Measurements from ENCODE around the gene SINHCAF.
"Not testable (repeated sequence)": the region's sequence is repeated elsewhere in the genome, so short reads cannot be mapped to it uniquely, and the experiment has no call there.

Gene SINHCAF

DNA sequence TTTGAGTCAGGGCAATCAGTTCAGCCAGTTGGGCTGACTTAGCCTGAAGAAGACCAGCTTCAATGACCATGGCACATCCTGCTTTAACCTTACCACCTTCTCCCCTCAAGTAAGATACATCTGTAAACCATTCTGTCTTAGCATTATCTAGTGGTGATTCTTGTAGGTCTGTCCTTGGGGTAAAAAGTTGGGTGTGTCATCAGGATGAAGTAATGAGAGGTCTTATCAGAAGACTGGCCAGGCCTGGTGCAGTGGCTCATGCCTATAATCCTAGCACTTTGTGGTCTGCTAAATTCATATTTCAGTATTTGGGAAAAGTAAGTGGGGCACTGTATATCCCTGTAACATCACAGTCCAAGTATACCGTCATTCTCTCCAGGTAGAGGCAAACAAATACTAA is 19.1 kb downstream of the SINHCAF start:
- DNase-seq: no peak

GRCh38 chr12:31303466-31303865 is 22.5 kb downstream of the SINHCAF start:
- no peak for DNase-seq

DNA sequence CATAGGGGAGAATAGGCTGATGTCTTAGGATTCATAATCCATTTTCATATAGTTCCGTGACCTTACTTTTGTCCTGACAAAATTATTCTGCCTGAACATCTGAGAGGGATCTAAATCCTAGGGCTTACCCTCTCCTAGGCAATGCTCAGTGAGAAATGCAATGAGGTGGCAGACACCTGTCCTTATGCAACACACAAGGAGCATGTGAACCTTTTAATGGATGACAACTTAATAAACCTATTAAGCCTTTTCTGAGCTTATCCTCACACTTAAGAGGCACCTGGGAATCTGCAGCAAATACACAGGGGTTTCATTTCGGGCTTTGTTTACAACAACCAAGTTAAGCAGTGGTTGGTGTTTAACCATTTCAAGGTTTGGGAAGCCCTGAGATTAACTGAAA is 24.6 kb downstream of the SINHCAF start:
- no peak for DNase-seq

- DNase-seq: no peak
These were observed 25.2 kb downstream of the SINHCAF start for GRCh38 chr12:31300783-31301182.

DNA sequence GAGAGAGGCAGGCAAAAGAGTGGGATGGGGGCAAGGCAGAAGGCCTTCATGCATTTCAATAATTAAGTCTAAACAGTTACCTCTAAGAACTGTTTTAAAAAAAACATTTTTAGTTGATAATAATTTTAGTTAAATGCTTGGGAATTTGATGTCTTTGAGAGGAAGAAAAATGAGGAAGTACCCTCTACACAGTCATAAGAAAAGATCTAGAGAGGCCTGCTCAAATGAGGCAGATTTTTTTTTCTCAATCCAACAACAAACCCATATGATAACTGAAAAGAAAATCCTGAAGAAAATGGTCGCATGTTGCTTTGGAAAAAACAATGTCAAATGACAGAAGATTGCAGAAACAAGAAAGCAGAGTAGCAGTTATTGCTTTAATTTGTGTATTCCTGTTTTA is 25.6 kb downstream of the SINHCAF start:
- DNase-seq: no peak

DNA sequence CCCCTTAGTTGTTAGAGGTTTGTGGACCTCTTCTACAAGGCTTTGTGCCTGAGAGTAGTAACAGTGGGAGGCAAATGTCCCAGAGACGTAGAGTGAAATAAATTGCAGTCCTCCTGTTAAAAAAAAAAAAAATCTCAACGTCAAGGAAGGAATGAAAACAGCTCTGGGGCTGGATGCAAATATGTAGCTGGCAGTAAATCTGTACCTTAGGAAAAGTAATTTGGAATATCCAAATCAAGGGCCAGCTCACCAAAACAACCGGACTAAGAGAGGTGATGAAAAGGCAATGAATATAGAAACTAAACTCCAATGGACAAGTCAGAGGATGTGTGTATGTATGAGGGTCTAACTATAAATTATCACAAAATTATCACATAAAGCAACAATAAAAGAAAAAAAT is 27.0 kb downstream of the SINHCAF start:
- DNase-seq: peak; percentile 51

DNA sequence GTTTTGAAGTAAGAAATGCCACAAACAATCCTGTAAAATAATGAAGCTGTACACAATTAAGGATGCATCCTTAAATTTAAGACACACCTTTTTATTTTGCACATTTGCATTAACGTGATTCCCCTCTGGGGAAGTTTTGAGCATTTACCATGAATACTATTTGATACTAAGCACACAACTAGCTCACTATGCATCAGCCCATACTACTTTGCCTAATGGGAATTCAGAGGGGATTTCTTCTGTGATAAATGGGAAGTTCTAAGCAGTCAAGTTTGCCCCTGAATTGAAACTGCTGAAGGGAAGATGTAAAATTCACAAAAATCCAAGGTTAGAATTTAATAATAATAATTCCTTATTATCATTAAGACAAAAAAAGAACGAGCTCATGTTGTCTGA is 27.4 kb downstream of the SINHCAF start:
- peak; percentile 31 for DNase-seq

- no peak for DNase-seq
These were observed 28.1 kb downstream of the SINHCAF start for GRCh38 chr12:31297572-31298514.

DNA sequence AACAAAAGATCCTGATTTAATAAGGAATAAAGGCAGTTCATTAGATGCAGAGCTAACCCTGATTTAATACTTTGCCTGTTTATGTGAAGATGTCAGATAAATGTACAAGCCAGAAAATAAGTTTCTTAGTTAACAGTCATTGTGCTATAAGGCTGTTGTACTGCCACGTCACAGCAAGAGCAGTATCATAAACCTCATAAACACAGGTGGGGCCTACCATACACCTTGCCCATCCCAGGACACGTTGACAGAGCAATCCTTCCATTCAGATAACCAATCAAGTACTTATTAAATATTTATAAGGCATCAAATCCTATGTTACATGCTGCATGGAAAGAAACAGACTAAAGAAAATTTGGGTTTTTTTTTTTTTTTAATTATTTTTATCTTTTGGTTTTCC is 36.5 kb downstream of the SINHCAF start:
- no peak for DNase-seq

DNA sequence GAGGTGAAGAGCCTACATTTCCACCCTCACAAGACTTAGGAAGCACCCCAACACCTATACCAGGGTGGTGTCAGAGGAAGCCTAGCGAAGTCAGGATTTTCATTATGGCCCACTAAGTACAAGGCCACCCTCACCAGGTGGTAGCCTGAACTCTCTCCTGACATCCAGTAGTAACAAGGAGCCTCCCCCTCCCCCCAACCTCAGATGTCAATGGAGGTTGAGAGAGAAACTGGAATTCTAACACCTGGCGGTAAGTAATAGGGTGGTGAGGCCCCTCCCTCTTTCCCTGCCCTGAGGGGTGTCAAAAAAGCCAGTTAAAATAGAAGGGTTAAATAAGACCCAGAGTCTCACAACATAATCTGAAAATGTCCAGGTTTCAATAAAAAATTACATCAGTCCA is 37.6 kb downstream of the SINHCAF start:
- no peak for DNase-seq

GRCh38 chr12:31280183-31280582 is 45.8 kb downstream of the SINHCAF start:
- no peak for DNase-seq

DNA sequence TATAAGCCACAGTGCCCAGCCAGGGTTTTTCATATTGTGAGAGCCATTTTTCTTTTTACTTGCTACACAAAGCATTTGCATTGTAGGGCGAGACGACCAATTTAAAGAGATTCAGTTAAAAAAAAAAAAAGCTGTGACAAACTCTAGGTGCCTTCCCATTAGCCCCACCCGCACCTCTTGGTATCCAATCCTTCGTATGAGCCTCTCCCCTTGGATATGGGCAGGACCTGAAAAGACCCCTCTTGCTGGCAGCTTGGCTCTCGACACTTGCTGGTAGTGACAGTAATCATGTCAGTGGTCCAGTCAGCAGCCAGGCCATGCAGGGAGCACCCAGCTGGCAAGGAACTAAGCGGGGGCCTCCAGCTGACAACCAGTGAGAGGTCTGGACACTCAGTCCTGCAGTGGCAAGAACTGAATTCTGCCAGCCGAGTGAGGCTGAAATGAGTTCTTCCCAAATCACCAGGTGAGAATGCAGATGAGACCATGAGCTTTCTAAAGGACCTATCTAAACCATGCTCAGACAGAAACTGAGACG is 46.5 kb downstream of the SINHCAF start:
- DNase-seq: no peak

GRCh38 chr12:31278832-31279231 is 47.1 kb downstream of the SINHCAF start:
- DNase-seq: no peak

DNA sequence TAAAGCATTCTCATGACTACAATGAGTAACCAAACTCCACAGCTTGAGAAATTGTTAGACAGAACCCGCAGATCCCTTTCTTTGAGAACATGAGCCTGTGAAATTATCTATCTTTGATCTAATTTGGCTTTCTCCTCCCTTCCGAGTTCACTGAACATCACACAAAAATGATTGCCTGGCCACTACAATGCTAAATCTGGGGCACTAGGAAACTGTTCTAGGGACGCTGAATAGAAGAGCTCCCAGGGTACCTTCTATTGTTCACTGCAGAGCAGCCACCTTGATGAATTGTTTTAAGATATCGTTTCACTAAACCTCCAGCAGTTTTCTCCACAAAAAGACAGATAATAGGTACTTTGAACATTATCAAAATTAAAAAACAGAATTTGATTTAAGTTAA is 47.5 kb downstream of the SINHCAF start:
- no peak for DNase-seq

DNA sequence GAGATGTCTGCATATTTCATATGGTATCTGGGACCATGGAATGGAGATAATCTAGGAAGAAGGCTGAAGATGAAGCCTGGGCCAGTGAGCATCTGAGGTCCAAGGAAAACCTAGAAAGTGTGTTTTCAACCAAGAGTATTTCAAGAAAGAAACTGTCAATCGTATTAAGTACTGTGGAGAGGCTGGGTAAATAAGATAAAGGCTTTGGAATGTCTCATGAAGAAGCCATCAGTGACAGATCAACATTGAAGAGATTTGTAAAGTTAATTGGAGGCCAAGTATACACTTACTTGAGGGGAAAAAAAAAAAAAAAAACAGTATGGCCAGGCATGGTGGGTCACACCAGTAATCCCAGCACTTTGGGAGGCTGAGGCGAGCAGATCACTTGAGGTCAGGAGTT is 48.9 kb downstream of the SINHCAF start:
- no peak for DNase-seq

GRCh38 chr12:31275491-31275890 is 50.5 kb downstream of the SINHCAF start:
- DNase-seq: no peak

GRCh38 chr12:31274520-31275300 is 51.2 kb downstream of the SINHCAF start:
- no peak for DNase-seq

DNA sequence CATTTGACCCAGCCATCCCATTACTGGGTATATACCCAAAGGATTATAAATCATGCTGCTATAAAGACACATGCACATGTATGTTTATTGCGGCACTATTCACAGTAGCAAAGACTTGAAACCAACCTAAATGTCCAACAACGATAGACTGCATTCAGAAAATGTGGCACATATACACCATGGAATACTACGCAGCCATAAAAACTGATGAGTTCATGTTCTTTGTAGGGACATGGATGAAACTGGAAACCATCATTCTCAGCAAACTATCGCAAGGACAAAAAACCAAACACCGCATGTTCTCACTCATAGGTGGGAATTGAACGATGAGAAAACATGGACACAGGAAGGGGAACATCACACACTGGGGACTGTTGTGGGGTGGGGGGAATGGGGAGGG is 52.2 kb downstream of the SINHCAF start:
- not testable (repeated sequence) for DNase-seq

DNA sequence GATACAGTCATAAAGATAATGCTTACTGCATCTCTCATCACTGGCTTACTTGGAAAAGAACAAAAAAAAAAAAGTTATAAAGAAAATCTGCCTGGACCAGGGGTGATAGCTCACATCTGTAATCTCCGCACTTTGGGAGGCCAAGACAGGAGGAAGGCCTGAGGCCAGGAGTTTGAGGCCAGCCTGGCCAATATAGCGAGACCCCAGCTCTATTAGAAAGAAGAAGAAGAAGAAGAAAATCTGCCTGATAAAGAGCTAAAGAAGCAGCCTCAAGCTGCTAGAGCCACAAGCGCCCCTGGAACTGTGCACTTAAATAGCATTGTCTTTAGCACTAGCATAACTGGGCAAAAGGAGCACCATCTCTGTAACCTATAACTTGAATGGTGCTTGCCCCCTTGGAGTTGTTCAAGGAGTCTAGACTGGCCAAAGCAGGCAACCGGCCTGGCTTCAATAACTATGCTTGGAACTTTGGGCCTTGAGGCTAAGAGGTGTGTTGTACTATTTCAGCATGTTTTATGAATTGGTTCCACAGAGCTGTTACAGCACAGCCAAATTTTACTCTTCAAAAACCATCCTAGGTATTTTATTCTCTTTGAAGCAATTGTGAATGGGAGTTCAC is 53.2 kb downstream of the SINHCAF start:
- no peak for DNase-seq

DNA sequence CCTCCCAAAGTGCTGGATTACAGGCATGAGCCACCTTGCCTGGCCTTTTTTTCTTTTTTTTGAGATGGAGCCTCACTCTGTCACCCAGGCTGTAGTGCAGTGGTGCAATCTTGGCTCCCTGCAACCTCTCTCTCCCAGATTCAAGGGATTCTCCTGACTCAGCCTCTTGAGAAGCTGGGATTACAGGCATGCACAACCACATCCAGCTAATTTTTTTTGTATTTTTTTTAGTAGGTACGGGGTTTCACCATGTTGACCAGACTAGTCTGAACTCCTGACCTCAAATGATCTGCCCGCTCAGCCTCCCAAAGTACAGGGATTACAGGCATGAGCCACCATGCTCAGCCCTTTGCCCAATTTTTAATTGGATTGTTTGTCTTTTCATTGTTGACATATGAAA is 58.0 kb downstream of the SINHCAF start:
- DNase-seq: no peak

- no peak for DNase-seq
These were observed 60.2 kb downstream of the SINHCAF start for GRCh38 chr12:31265722-31266121.

- no peak for DNase-seq
These were observed 62.3 kb downstream of the SINHCAF start for GRCh38 chr12:31263661-31264060.

DNA sequence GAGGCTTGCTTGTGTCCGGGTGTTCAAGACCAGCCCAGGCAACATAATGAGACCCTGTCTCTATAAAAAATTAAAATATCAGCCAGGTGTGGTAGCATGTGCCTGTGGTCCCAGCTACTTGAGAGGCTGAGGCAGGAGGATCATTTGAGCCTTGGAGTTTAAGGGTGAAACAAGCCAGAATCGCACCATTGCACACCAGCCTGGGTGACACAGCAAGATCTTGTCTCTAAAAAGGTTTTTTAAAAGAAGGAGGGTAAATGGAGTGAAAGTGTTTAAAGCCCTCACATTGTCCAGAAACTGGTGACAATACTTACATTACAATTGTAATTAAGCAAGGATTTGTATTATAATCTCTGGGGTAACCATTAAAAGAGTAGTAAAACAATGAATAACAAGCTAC is 64.2 kb downstream of the SINHCAF start:
- DNase-seq: no peak
